Hepatocyte (in vitro differentiated cells): ENCODE measurements around the gene TMEM81.

Experiments used
- CTCF ChIP-seq: fragments of 200-600 bp; sonication (generic); IDR thresholded peaks from 2 replicates; pipeline ENCODE4 v1.5.1; 2016; ENCODE audit warnings: antibody characterized with exemption, mild to moderate bottlenecking; ENCODE audit not compliant: poor library complexity
- EZH2 ChIP-seq: fragments of 200-600 bp; sonication (generic); IDR thresholded peaks from 2 replicates; pipeline ENCODE4 v1.6.1; 2016; ENCODE audit warnings: antibody characterized with exemption, mild to moderate bottlenecking, borderline replicate concordance
- EZH2phosphoT487 ChIP-seq: fragments of 200-600 bp; sonication (generic); IDR thresholded peaks from one replicate; pipeline ENCODE4 v1.6.1; 2018; ENCODE audit warnings: antibody characterized with exemption, mild to moderate bottlenecking, low read depth, moderate library complexity; ENCODE audit not compliant: unreplicated experiment, severe bottlenecking

- no peak for TF ChIP-seq EZH2
- TF ChIP-seq EZH2phosphoT487 = no peak
- TF ChIP-seq CTCF = no peak
Measured at GRCh38 chr1:205124726-205125125, 40.5 kb upstream of the TMEM81 start.
